Ecto neural progenitor cell (in vitro differentiated cells): ENCODE results near the gene CCSER1.

Experiments
- DNase-seq: peaks from one replicate; pipeline ENCODE4 v3.0.0-alpha.2; 2018; ENCODE audit warnings: low spot score

CCSER1 gene

GRCh38 chr4:90958256-90958895, 831.2 kb downstream of the CCSER1 start:
- DNase-seq: no peak

GRCh38 chr4:90960433-90960832, 833.2 kb downstream of the CCSER1 start:
- DNase-seq: no peak

- no peak for DNase-seq
These were observed 833.6 kb downstream of the CCSER1 start for GRCh38 chr4:90960840-90961239.

GRCh38 chr4:90970021-90970420, 842.8 kb downstream of the CCSER1 start:
- no peak for DNase-seq

- DNase-seq: no peak
These were observed 850.5 kb downstream of the CCSER1 start for GRCh38 chr4:90977726-90978125.

GRCh38 chr4:90979556-90979955, 852.4 kb downstream of the CCSER1 start:
- DNase-seq: no peak

- no peak for DNase-seq
These were observed 855.6 kb downstream of the CCSER1 start for GRCh38 chr4:90982813-90983212.

GRCh38 chr4:90990284-90990683, 863.1 kb downstream of the CCSER1 start:
- DNase-seq: no peak

GRCh38 chr4:90992213-90992612, 865.0 kb downstream of the CCSER1 start:
- DNase-seq: no peak

GRCh38 chr4:90994851-90995574, 867.8 kb downstream of the CCSER1 start:
- DNase-seq: no peak

GRCh38 chr4:90995996-90996395, 868.8 kb downstream of the CCSER1 start:
- DNase-seq: no peak

GRCh38 chr4:90996813-90997212, 869.6 kb downstream of the CCSER1 start:
- no peak for DNase-seq

- no peak for DNase-seq
These were observed 888.7 kb downstream of the CCSER1 start for GRCh38 chr4:91015861-91016260.

- DNase-seq: no peak
These were observed 892.3 kb downstream of the CCSER1 start for GRCh38 chr4:91019513-91019912.

- DNase-seq: no peak
These were observed 898.3 kb downstream of the CCSER1 start for GRCh38 chr4:91025241-91026148.

- DNase-seq: no peak
These were observed 901.0 kb downstream of the CCSER1 start for GRCh38 chr4:91028228-91028627.

- DNase-seq: no peak
These were observed 904.6 kb downstream of the CCSER1 start for GRCh38 chr4:91031761-91032160.

GRCh38 chr4:91032725-91033445, 905.7 kb downstream of the CCSER1 start:
- DNase-seq: no peak

GRCh38 chr4:91035276-91035675, 908.1 kb downstream of the CCSER1 start:
- DNase-seq: no peak

- no peak for DNase-seq
These were observed 910.8 kb downstream of the CCSER1 start for GRCh38 chr4:91037951-91038350.

GRCh38 chr4:91057871-91058270, 930.7 kb downstream of the CCSER1 start:
- no peak for DNase-seq

- no peak for DNase-seq
These were observed 931.2 kb downstream of the CCSER1 start for GRCh38 chr4:91058345-91058744.
